Measurements from ENCODE around the gene CASZ1.

DNA sequence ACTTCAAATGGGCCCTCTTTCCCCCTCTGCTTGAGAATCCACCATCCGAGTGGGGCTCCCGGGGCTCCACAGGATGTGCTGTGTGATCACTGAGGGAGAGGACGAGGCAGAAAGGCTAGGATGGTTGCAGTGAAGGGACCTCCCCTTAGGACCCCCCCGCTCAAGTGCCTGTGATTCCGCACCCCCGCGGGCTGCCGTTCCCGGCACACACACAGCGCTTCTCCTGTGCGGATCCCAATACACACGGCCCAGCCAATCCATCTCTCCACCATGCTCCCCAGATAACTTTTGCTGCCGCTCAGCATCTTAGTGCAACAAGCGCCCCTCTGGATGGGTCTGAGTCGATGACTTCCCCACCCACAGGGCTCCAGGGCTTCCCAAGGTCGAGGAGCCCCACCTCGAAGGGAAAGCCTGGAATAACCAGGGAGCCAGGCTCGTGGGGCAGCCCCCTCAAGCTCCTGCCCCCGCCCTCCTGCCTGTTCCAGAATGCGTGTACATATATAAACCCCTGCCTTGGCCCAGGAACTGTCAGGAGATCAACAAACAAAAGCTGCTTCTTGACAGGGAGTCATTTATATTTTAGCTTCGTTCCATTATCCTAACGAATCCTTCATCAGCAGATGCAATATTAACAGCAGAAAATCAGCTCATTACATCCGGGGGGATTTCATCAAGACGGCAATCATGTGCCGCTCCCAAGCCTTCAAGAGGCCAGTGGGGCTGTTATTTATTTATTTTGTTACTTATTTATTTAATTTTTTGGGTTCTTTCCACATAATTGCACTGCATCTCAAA is 83.7 kb downstream of the CASZ1 start:
- TF ChIP-seq, protein P1, sequence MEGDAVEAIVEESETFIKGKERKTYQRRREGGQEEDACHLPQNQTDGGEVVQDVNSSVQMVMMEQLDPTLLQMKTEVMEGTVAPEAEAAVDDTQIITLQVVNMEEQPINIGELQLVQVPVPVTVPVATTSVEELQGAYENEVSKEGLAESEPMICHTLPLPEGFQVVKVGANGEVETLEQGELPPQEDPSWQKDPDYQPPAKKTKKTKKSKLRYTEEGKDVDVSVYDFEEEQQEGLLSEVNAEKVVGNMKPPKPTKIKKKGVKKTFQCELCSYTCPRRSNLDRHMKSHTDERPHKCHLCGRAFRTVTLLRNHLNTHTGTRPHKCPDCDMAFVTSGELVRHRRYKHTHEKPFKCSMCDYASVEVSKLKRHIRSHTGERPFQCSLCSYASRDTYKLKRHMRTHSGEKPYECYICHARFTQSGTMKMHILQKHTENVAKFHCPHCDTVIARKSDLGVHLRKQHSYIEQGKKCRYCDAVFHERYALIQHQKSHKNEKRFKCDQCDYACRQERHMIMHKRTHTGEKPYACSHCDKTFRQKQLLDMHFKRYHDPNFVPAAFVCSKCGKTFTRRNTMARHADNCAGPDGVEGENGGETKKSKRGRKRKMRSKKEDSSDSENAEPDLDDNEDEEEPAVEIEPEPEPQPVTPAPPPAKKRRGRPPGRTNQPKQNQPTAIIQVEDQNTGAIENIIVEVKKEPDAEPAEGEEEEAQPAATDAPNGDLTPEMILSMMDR (IDR thresholded peaks at IDR 0.05; ENCODE audit: poor library complexity), result no peak
- no peak for TF ChIP-seq EZH2 (IDR thresholded peaks at IDR 0.05; ENCODE audit: borderline replicate concordance)

Measured in hepatocyte (in vitro differentiated cells).